CD4-positive, alpha-beta T cell treated with Interleukin-10 for 1 hour (primary cell): ENCODE results near the gene TUB.

Experiments
- DNase-seq: peaks from one replicate; pipeline ENCODE4 v3.0.0-alpha.2; 2020

TUB gene

DNA sequence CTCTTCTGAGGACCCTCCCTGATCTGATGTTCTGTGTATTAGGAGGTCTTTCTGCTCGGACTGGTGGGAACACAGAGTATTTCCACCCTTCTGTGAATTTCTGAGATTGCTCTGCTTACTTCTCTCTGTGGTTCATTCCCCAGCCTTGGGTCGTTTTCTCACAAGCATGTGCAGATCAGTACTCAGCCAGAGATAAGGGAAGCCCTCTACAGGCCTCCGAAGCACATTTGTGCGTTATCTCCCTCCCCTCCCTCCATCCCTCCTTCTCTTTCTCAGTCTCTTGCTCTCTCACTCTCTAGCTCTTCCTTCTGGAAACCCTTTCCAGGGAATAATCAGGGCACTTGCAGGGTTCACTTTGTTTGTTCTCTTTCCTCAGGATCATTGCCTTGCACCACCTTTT is 35.2 kb upstream of the TUB start:
- DNase-seq = no peak

DNA sequence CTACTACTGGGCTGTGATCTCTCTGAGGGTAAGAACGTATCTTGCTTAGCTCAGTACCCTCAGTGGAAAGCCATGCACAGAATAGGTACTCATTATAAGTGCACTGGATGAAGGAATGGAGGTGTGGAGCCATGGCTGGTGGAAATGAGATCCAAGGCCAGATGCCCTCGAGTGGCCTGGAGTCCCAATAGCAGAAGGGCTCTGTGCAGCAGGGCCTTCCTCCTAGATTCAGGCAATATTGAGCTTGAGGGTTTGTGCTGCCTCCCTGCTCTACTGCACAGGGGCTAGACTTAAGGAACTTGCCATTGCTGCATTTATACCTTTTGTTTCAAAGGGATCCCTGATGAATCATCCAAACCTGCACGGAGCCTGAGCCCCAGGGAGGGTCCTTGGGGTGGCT is 33.6 kb upstream of the TUB start:
- no peak for DNase-seq

DNA sequence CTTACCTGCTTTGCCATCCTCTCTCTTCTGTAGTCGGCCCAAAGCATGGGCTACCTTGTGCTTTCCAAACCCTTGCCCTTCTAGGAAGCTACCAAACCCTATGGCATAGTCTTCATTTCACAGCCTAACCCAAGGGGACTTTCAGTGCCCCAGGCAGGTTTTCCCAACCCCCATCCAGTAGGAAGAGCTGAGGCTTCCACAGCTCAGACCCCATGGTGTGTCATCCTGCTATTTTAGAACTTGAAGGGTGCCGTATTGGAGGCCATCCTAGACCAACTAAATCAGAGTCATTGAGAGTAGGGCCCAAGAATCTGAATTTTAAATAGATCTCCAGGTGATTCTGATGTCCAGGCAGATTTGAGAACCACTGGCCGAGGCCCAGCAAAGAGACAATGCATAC is 31.9 kb upstream of the TUB start:
- no peak for DNase-seq

DNA sequence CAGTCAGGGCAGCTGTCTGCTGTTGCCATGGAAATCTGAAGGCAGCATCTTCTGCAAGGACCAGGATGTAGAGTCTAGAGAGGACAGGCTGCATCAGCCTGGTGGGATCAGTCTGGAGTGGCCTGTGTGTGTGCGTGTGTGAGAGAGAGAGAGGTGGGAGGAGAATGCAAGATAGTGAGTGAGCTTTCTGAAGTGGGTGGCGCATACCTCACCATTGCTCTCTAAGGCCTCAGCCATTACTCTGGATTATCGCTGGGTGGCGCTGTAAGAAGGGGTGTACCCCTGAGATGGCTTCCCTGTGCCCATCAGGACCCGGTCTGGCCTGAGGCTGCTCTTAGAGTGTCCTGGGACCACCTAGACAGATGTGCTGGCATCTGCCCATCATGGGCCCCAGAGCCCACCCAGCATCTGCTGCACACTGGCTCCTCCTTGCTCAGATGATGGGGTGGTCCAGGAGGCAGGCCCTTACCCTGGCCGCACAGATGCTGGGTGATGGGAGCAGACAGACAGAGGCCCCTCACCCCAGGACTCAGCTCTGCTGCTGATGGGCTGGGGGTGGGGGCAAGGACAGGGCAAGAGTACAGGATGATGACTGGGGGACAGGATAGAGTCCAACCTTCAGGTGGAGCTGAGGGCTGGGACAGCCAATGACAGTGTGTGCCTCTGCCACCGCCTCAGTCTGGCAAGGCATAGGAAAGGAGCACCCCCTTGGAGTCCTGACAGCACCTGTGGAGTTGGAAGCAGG is 25.7 kb upstream of the TUB start:
- no peak for DNase-seq

DNA sequence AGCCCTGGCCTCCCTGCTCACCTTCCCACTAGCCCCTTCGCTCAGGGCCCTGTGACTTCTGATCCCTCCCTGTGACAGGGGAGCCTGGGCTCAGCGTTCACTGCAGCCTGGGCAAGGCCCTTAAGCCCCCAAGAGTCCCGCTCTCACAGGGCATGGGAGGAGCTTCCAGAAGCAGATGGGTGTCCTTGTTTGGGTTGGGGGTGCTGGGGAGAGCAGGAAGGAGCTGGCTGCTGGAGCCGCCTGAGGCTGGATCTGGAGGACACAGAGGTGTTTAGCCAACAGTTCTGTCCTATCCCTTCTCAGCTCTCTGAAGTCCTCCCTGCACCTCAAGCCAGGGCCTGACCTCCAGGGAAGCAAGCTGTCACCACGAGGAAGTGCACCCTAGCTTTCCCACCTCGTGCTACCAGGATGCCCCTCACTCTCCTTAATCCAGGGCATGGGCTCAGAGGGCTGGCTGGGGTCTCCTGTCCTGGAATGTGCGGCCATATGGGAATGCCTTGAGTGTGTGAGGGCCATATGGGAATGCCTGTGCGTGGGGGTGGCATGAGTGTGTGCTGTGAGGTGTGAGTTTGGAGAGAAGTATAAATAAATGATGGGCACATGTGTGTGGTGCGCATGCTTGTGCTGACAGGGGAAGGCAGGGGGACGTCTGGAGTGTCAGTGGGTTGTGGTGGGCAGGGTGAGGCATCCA is 25.0 kb upstream of the TUB start:
- no peak for DNase-seq

DNA sequence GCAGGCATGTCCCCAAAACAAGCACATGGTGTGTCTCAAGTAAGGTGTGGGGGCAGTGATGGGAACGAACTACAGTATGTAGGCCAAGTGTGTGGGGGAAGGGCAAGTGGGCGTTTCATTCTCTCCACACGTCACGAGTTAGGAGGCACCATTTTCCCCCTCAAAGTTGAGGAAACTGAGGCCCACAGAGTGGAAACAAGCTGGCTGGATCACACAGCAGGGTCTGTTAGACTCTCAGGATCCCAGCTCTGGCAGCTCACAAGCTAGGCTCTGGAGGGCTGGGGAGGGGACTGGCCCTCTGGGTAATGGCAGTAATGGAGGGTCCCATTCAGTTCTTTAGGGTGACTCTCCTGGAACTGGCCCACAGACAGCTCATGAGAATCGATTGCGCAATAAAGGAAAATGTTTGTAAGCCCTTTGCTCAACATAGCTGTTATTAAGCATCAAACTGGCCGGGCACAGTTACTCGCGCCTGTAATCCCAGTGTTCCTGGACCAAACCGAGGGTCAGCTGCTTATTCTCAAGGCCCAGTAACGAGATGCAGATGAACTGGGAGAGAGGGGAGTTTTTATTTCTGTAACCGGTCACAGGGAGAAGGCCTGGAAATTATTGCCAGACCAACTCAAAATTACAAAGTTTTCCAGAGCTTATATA is 24.1 kb upstream of the TUB start:
- DNase-seq = no peak

DNA sequence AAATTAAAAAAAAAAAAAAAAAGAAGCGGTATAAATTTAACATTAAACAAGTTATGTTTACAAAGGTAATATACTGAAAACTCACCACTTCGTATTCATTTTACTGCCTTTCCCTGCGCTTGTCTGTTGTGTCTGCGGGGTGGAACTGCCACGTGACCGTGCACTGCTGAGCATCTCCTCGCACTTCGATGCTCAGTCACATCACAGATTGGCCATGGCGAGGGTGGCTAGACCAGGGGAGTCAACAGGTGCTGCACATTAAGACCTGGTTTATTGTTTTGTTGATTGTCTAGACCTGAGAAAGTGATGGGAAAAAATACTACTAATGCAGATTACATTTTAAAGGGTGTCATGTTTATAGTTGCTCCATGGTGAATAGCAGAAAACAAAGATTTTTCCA is 22.8 kb upstream of the TUB start:
- no peak for DNase-seq

DNA sequence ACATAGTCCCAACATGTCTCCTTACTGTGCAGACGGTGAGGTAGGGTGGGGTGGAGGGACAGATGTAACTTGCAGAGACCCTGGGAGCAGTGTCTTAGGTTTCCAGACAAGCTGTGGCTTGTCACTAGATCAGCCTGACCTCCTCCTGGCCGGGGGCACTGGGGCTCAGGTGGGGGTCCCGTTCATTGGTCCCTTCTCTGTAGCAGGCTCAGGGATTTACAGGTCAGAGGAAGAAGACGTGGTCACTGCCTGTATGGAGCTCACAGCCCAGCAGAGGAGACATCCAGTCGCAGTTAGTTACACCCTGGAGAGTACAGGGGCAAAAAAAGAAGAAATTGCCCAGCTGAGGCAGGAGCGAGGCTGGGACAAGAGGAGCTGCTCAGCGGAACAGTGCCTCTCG is 22.0 kb upstream of the TUB start:
- no peak for DNase-seq

DNA sequence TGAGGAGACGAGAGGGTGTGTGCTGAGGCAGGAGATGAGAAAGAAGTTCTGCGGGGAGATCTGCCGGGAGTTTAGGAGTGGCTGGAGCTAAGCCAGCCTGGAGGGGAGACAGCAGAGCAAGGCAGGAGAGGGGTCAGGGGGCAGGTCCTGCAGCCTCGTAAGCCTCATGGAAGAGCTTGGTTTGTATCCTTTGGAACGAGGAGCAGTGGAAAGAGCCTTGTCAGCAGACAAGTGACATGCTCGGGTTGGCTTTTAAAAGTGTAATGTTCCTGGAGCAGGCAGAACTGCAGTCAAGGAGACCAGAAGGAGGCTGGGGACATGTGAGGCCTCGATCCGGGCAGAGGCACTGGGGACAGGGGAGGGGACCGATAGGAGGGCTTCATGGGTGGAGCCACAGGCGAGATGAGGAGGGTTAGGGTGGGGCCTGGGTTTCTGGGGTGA is 21.4 kb upstream of the TUB start:
- DNase-seq = no peak

DNA sequence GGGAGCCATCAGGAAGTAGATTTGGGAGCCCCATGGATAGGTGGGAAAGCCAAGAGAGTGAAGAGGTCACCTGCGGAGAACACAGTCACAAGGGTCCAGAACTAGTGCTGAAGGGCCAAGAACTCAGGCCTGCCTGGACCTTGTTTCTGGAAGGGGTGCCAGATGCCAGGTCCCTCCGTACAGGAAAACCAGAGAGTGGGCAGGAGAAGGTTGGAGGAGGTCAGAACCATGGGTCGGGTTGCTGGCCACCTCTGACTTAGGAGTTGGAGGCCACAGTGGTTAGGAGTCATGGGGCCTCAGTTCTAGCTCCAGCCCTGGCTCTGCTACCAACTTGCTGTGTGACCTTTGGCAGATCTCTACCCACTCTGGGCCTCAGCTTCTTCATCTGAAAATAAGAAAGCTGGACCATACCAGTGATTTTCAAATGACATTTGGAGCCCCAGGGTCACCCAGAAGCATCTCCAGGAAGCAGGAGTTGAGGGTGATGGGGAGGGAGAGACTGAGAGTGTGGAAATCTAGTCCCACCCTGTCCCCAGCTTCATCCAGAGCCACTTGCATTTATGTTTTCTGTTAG is 20.8 kb upstream of the TUB start:
- no peak for DNase-seq

DNA sequence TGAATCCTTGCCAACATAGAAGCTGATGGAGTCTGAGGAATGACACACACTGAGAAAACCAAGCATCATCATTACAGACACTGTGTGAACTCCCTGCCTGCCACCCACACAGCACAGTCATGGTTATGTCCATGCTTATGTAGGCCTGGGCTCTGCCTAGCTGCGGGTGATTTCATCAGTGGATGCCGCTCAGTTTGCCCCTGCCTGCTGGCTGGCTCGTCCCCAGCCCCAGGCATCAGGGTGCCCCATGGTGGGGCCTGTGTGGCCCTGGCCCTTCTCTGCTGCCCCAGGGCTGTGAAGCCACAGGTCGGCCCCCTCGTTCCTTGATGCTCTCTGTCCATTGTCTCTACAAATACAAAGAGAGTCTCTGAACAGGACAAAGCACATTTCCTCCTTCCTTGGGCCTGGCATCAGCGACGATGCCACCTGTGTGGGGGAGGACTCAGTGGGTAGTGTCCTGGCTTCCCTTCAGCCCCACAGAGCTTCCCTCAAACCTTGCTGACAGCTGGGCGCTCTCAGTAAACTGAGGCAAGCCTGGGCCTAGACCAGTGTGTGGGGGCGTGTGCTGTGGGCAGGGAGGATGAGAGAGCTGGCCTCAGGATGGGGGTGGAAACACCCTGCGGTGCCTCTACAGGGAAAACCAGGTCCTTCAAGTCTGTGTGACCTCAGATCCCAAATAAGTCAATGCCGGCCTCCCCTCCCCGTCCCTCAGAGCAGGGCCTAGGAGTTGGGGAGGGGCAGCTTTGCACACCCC is 20.0 kb upstream of the TUB start:
- DNase-seq = no peak

DNA sequence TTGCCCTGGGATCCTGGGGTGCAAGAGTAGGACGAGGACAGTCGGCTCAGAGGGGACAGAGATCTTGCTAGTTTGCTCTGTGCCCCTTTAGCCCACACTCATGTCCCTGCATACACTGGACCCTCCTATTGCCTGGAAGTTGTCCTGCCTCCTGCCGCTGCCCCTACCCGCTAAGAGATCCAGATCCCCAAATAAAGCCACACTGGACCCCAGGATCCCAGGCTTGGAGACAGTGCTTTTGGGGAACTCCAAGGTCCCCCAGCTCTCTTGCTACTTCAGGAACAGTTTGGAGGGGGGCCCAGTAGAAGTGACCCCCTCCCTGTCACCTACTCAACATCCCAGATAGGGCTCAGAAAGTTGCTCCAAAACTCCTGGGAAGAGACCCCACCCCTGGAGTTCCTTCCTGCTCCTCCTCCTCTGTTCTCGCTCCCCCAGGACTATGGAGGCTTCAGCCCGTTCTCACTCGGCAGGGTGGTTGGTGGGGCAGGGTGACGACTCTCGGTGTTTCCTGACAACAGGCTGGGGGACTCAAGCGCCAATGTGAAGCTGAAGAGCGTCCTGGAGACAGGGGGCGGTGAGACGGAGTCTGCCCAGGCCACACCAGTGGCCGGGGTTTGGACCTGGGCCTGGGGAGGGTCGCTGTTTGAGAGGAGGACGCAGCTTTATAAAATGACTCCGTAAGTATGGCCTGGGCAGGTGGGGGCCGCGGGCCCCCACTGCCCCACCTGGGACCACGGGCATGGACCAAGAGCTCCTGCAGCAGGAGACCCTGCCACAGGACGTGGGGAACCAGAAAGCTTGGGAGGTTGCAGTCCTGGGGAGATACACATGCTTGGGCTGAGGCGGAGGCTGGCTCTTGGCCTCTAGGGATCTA is 19.2 kb upstream of the TUB start:
- DNase-seq = no peak

DNA sequence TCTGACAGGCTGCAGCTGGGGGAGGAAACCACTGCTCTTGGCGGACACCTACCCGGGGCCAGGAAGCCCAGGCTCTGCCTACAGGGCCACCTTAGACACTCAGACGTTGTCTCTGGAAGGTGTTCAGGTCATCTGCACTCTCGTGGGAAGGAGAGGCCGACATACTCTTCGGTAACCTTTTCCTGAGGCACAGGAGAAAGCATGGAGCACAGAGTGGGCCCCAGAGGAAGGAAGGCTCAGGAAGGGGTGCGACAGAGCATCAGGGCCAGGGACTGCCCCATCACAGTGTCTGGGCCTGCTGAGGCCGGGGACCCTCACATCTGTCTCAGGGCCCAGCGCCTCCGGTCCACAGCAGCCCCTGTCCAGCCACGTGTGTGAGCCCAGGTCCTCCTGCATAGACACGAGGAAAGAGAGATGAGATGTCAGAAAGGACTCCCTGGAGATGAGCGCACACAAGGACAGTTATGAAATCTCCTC is 18.2 kb upstream of the TUB start:
- DNase-seq = no peak

DNA sequence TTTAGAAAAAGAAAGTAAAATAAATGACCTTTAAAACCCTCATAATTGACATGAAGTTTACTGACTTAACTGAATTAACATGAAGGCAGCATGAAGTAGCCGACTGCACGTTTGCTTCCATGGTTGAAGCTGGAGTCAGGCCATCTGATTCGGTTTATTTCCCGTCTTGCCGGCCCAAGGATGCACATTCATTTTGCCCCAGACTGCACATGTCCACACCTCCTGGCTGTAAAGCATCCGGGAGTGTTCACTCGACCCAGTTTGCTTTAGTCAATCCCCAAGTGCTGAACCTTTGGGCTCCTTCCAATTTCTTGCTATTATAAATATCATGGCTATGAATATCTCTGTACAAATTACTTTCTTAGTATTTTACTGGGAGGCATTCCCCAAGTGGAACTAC is 17.7 kb upstream of the TUB start:
- no peak for DNase-seq

DNA sequence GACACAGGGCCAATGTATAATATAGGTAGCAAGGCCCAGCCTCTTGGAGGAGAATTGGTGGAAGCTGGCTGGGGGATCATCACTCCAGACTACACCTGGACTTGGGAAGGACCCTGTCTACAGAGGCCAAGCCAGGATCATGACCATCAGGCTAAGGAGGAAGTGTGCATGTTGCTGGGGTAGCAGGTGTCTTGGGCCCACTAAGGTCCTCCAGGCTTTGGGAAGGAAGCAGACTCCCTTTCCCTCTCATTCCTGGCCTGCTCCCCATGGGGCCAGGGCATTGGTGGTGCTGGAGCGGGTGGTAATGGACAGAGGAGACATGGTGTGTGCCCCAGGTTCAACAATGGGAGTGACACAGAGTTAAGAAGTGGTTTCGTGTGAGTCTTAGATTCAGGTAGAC is 16.0 kb upstream of the TUB start:
- no peak for DNase-seq

DNA sequence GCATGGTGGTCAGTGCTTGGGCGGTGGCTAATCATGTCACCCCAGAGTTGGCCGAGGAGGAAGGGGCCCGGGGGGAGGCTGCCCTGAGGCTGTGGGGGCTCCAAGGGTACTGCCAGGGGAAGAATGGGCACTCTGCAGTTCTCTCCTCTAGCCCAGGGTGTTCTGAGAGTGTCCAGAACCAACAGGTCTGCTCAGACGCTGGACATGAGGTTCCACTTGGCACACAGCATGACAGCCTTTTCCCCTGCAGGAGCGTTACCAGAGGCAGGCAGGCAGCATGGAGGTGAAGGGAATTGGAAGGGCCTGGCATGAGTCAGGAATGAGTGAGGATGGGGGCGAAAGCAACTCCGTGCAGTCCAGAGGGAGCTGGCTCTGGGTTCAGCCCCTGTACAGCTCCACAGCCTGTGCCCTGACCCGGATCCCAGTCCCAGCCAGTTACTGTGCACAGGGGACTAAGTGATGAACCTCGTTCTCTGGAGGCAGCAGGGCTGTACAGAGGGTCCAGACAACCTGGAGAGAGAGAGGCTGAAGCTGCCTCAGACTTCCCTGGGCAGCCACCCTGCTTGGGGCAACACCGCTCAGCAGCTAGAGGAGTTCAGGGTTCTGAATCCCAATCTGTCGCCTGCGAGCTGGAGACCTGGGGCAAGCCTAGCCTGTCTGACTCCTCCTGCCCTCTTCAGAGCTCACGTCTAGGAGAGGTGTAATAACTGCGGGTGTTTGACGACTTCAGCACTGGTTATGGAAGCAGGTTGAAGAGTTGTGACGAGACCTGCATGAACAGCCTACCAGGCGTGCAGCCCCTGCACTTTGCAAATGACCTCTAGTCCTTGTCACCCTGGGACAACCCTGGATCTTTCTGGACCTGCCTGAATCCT is 14.7 kb upstream of the TUB start:
- DNase-seq = no peak

DNA sequence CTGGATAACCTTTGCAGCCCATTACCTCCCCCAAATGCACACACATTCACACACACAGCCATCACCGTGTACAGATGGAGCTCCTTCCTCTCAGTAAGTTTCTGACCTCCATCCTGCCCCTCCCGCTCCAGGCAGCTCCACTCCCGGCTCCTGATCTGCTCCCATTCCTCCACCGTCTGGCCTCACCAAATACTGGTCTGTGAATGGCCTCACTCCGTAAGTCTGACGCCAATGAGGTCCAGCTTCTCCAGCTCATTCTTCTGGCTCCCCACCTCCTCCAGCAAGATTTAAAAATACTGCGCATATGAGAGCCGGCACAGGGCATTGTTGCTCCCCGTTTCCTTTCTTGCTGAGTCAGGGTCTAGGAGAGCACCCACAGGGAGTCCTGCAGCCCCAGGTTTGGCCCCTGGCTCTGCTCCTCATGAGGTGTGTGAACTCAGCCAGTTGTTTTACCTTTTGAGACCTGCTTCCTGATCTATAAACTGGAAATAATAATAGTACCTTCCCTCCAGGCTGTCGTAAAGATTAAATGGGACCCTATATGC is 14.0 kb upstream of the TUB start:
- DNase-seq = no peak

DNA sequence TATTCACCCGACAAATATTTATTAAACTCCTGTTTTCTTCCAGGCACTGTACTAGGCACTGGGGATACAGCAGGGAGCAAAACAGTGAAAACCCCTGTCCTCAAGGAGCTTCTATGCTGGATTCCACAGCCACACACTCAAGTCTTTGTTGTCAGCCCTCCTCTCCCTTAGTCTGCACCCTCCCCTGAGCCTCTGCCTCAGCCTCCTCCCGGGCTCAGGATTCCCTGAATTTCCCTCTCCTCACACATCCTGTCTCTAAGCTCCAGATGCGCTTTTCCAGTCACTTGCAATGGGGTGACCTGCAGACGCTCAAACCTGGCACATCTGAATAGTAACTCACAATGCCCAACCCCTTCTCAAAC is 13.5 kb upstream of the TUB start:
- DNase-seq = no peak

DNA sequence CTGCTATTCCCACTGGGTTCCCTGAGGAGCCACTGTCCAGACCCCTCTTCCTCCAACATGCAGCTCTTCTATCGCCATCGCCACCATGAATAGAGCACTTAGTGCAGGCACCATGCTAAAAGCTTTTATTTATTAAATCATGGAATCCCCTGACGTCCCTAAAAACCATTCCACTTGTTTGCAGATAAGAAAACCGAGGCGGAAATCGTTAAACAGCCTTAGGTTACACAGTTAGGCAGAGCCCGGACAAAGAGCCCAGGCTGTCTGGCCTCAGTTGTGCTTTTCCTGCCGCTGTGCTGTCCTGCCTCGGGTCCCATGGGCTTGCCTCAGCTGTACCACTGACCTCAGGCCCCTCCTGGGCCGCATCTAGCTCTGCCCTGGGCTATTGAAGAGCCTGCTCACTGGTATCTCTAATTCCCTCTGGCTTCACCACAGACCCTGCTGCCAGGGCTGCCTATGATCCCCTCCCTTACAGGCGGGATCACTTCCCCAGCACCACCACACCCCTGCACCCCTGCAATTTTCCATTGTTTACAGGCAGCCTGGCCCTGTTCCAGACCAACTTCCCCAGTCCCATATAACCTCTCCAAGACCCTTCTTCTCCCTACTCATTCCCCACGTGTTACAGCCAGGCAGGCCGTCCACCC is 13.0 kb upstream of the TUB start:
- no peak for DNase-seq

DNA sequence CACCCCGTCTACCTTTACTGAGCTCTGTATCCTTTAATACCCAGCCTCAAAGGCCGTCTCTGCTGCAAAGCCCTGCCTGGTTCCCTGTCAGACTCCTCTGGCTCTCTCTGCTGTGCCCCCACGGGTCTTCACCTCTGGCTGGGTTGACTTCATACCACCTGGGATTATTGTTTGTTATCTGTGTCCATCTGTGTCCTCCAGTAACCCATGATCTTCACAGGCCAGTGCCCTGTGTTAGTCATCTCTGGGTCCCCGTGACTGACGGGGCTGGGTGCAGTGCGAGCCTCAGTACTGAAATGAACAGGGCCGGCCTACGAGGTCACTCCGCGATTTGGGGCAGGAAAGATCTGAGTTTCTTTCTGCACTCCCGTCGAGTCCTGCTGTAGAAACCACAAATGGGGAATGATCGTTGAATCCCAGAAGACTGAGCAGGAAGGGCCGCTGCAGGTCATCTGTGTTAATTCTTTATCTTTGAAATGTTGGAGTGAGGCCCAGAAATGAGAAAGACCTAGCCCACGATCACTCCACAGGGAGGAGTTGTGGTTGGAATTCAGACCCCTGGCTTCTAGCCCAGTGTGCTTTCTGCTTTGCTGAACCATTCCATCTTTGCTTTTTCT is 12.3 kb upstream of the TUB start:
- no peak for DNase-seq
